Measurements from ENCODE around the gene B4GALT3.

The B4GALT3 gene

DNA sequence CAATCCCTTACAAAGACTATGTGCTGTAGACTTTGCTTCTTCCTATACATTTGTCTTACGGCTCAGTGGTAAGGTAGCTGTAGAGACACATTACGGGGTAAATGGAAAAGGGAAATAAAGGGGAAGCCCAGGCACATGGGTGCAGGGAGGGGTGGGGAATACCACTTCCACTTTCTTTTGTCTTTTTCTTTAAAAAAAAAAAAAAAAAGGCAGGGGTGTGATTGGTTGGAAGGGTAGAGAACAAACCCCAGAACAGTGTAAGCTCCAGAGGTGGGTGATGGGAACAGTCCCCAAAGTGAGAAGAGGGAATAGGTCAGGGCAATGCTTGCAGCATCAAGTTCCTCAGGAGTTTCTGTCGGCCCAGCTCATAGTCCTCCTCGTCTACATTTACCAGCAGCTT lies 55.5 kb downstream of the B4GALT3 start:
- peak; percentile 21 to 36 for DNase-seq

All from AML-193 (cell line).